IMR-90 (cell line): ENCODE measurements around the gene TMEM139. TPM values are rescaled to one million over a fixed set of nuclear protein-coding genes. Genes with fewer than 3 reads are reported as not detected.
A peak's percentile ranks its signal among the peaks of the same experiment; 100 is the strongest.

Experiments
- ATAC-seq: fragments of 200-7000 bp; cut with Tn5 transposase; 2 replicates; pipeline ENCODE4 v1.9.1; 2020; ENCODE audit warnings: low read depth, mild to moderate bottlenecking, moderate library complexity
- BruUV-seq: library from RNA; stranded (reverse); fragments of 400-500 nt; replicated peaks from 2 replicates; lab custom pipeline; 2021; lab: Mats Ljungman, UMichigan
- CTCF ChIA-PET: fragments of 300-600 bp; formaldehyde crosslinking; extraction: SDS; loops from one replicate; lab custom pipeline; 2021; ENCODE audit warnings: antibody characterized with exemption; lab: Yijun Ruan, JAX
- POLR2A ChIA-PET: fragments of 300-600 bp; sonication (Branson Sonifier 250); formaldehyde crosslinking; loops from one replicate; lab custom pipeline; 2022; ENCODE audit warnings: antibody characterized with exemption; ENCODE audit not compliant: unreplicated experiment; lab: Charles Lee
- DNase-seq: peaks from one replicate; pipeline ENCODE4 v3.0.0; 2013
- H2AFZ ChIP-seq: replicated peaks from 2 replicates; pipeline ENCODE3; 2013; ENCODE audit warnings: low read length, mild to moderate bottlenecking; ENCODE audit not compliant: poor library complexity
- H2AK5ac ChIP-seq: 2 replicates; pipeline ENCODE4 v1.6.1; 2013; ENCODE audit warnings: low read depth, low read length, inconsistent platforms
- H2AK9ac ChIP-seq: replicated peaks from 2 replicates; pipeline ENCODE3; 2013; ENCODE audit warnings: mild to moderate bottlenecking, low read depth, low read length, moderate library complexity; ENCODE audit not compliant: poor library complexity
- H2BK120ac ChIP-seq: 2 replicates; pipeline ENCODE4 v1.6.1; 2013; ENCODE audit warnings: low read depth, low read length, inconsistent platforms
- H2BK15ac ChIP-seq: 3 replicates; pipeline ENCODE4 v1.6.1; 2013; ENCODE audit warnings: low read depth, low read length, inconsistent platforms
- H2BK20ac ChIP-seq: 2 replicates; pipeline ENCODE4 v1.6.1; 2013; ENCODE audit warnings: low read depth, mild to moderate bottlenecking, inconsistent platforms, low read length, moderate library complexity
- H2BK5ac ChIP-seq: 2 replicates; pipeline ENCODE4 v1.6.1; 2013; ENCODE audit warnings: mild to moderate bottlenecking, low read depth, low read length, inconsistent platforms; ENCODE audit not compliant: poor library complexity, severe bottlenecking
- H3K14ac ChIP-seq: replicated peaks from 2 replicates; pipeline ENCODE4 v1.6.1; 2013; ENCODE audit warnings: low read depth, low read length, inconsistent platforms
- H3K18ac ChIP-seq: 2 replicates; pipeline ENCODE4 v1.6.1; 2013; ENCODE audit warnings: low read depth, low read length, control low read depth
- H3K23ac ChIP-seq: 2 replicates; pipeline ENCODE4 v1.6.1; 2013; ENCODE audit warnings: low read depth, low read length, inconsistent platforms
- H3K27ac ChIP-seq: 2 replicates; pipeline ENCODE4 v1.5.1; 2013; ENCODE audit warnings: mild to moderate bottlenecking, control low read depth, low read length; ENCODE audit not compliant: insufficient read depth
- H3K27me3 ChIP-seq: 2 replicates; pipeline ENCODE4 v1.6.1; 2013; ENCODE audit warnings: low read length; ENCODE audit not compliant: control insufficient read depth, insufficient read depth
- H3K36me3 ChIP-seq: 2 replicates; pipeline ENCODE4 v1.6.1; 2013; ENCODE audit warnings: low read length, mixed read lengths; ENCODE audit not compliant: control insufficient read depth, insufficient read depth
- H3K4ac ChIP-seq: 2 replicates; pipeline ENCODE4 v1.6.1; 2013; ENCODE audit warnings: low read depth, low read length, inconsistent platforms
- H3K4me1 ChIP-seq: 2 replicates; pipeline ENCODE4 v1.6.1; 2013; ENCODE audit warnings: low read length, mixed read lengths; ENCODE audit not compliant: control insufficient read depth, insufficient read depth
- H3K4me2 ChIP-seq: 2 replicates; pipeline ENCODE4 v1.6.1; 2013; ENCODE audit warnings: low read depth, mild to moderate bottlenecking, control low read depth, low read length, moderate library complexity
- H3K4me3 ChIP-seq: 2 replicates; pipeline ENCODE4 v1.5.1; 2013; ENCODE audit warnings: low read depth, mild to moderate bottlenecking, control low read depth, low read length, moderate library complexity; ENCODE audit not compliant: insufficient read depth
- H3K56ac ChIP-seq: 2 replicates; pipeline ENCODE4 v1.6.1; 2013; ENCODE audit warnings: low read length, inconsistent platforms; ENCODE audit not compliant: insufficient read depth; ENCODE audit errors: extremely low read depth
- H3K79me1 ChIP-seq, 2 experiments: 2 replicates each; pipeline ENCODE4 v1.6.1; 2013; ENCODE audit warnings: low read length in 2 of 2, inconsistent platforms in 1 of 2, low read depth in 1 of 2
- H3K9ac ChIP-seq: 2 replicates; pipeline ENCODE4 v1.6.1; 2013; ENCODE audit warnings: low read depth, low read length, control low read depth
- H3K9me1 ChIP-seq: 2 replicates; pipeline ENCODE4 v1.6.1; 2013; ENCODE audit warnings: low read length, inconsistent platforms; ENCODE audit not compliant: insufficient read depth
- H3K9me3 ChIP-seq: 2 replicates; pipeline ENCODE4 v1.6.1; 2013; ENCODE audit warnings: low read length; ENCODE audit not compliant: control insufficient read depth, insufficient read depth
- H4K20me1 ChIP-seq: 2 replicates; pipeline ENCODE4 v1.6.1; 2013; ENCODE audit warnings: low read length, inconsistent platforms; ENCODE audit not compliant: insufficient read depth
- H4K5ac ChIP-seq: 2 replicates; pipeline ENCODE4 v1.6.1; 2013; ENCODE audit warnings: mild to moderate bottlenecking, low read depth, low read length, control low read depth
- H4K8ac ChIP-seq, 2 experiments: 2 replicates each; pipeline ENCODE4 v1.6.1; 2013; ENCODE audit warnings: low read depth in 2 of 2, low read length in 2 of 2, control low read depth in 1 of 2, inconsistent platforms in 1 of 2
- H4K91ac ChIP-seq: 2 replicates; pipeline ENCODE4 v1.6.1; 2013; ENCODE audit warnings: low read depth, low read length, inconsistent platforms; ENCODE audit not compliant: insufficient read depth
- BHLHE40 ChIP-seq: fragments of 150-350 bp; IDR thresholded peaks from 2 replicates; pipeline ENCODE4 v1.6.1; 2016; ENCODE audit warnings: mild to moderate bottlenecking, low read depth, low read length
- CTCF ChIP-seq: conservative IDR thresholded peaks from 2 replicates; pipeline ENCODE4 v1.5.1; 2012; ENCODE audit warnings: mild to moderate bottlenecking, low read depth, low read length, improper control_type of control experiment
- MXI1 ChIP-seq: IDR thresholded peaks from 2 replicates; pipeline ENCODE4 v1.6.1; 2012; ENCODE audit warnings: low read depth, mild to moderate bottlenecking, low read length, moderate library complexity, borderline replicate concordance
- RAD21 ChIP-seq: IDR thresholded peaks from 2 replicates; pipeline ENCODE4 v1.6.1; 2012; ENCODE audit warnings: low read length, improper control_type of control experiment
- SMC3 ChIP-seq: fragments of 150-350 bp; IDR thresholded peaks from 2 replicates; pipeline ENCODE4 v1.6.1; 2016; ENCODE audit warnings: low read depth, mild to moderate bottlenecking, antibody characterized with exemption, low read length, moderate library complexity
- WGBS, 2 experiments: methylation state at CpG; one replicate each; pipeline versions ENCODE4 v1.1.5 to v1.1.7; 2013; ENCODE audit warnings: missing lambda C conversion rate in 2 of 2; ENCODE audit not compliant: insufficient read length in 1 of 2; ENCODE audit errors: extremely low coverage in 2 of 2; 5-methylcytosine and 5-hydroxymethylcytosine counted together
- dilution Hi-C: fragments of 300-500 bp; cut with HindIII; formaldehyde crosslinking; loops from one replicate; pipeline ENCODE4 v1.14.3; 2018; ENCODE audit warnings: low sequenced_read_pairs; ENCODE audit not compliant: unreplicated experiment
- in situ Hi-C: fragments of 300-500 bp; cut with MboI; formaldehyde crosslinking; loops from 3 replicates; pipeline ENCODE4 v1.14.3; 2019; ENCODE audit warnings: low sequenced_read_pairs, inconsistent platforms, mixed read lengths
- intact Hi-C: fragments of 100-400 bp; cut with micrococcal nuclease; formaldehyde crosslinking; loops from 2 replicates; pipeline ENCODE4 v1.10.0; 2022
- polyA plus RNA-seq, 3 experiments: library from polyadenylated mRNA; depleted of rRNA; stranded (reverse); fragments of >200 nt; gene quantifications; 2 replicates each; pipeline ENCODE4 v1.2.3, GENCODE V29; 2012; ENCODE audit warnings: low replicate concordance in 1 of 3
- total RNA-seq: library from RNA; depleted of rRNA; stranded (reverse); fragments of >200 nt; gene quantifications from 2 replicates; pipeline ENCODE4 v1.2.3, GENCODE V29; 2012

TMEM139 gene
- total and polyA plus RNA-seq, 2 of the 4 experiments (the other 2 are of a cell fraction): 0.07 TPM; not detected in 1

GRCh38 chr7:143240291-143241168 is 44.2 kb upstream of the TMEM139 start:
- H2AFZ ChIP-seq: no peak overlapping the region
- BruUV-seq: no TSS peak

More at GRCh38 chr7:143240291-143241168, 44.2 kb upstream of the TMEM139 start:
- WGBS, 2 experiments: 5% methylated on average over 4 of the region's 9 CpGs; no CpG with 5 or more reads in 1 of the 2 experiments
- Histone ChIP-seq H3K14ac (no peak overlapping the region), H3K27ac (no peak overlapping the region), H3K23ac (no peak overlapping the region), H3K4me3 (no peak overlapping the region), H3K9ac (peak overlapping the region; percentile 61), H4K20me1 (no peaks in the 10 kb centered on the region), H2AK9ac (no peak overlapping the region), H3K56ac (no peak overlapping the region), H2AK5ac (no peak overlapping the region), H2BK120ac (no peak overlapping the region), H3K36me3 (no peaks in the 10 kb centered on the region), H4K91ac (no peak overlapping the region), H2BK5ac (peak overlapping the region; percentile 11), H4K8ac (no peak overlapping the region), H3K9me1 (no peaks in the 10 kb centered on the region), H3K4ac (no peak overlapping the region), H3K18ac (no peak overlapping the region), H2BK15ac (no peak overlapping the region), H3K27me3 (peaks cover 4% of the 10 kb centered on the region; the same call in 1 of the 2 replicates), H3K4me2 (peak overlapping the region; percentile 86), H3K9me3 (peaks cover 2% of the 10 kb centered on the region; the same call in 1 of the 2 replicates), H4K5ac (no peak overlapping the region), H3K79me1 (no peaks in the 10 kb centered on the region), H2BK20ac (no peak overlapping the region), H3K4me1 (peaks cover 4% of the 10 kb centered on the region; the same call in 1 of the 2 replicates)
- DNase-seq (peak; percentile 86), ATAC-seq (peak; percentile 95)
- intact Hi-C loops: loop anchor here (2.0 to 5.0 kb wide), 2 partner anchors 142 to 176 kb away; partner anchors contain the start of gene ZYX
- CTCF ChIA-PET: interaction anchor here (0.6 to 2.2 kb wide), 26 partner anchors 9 to 922 kb away, joined by 3 to 24 read pairs (median 4); partner anchors contain the start of genes CLCN1, GSTK1 and TAS2R40
- POLR2A ChIA-PET: no interaction called here
- TF ChIP-seq RAD21: peak; percentile 89
- peak; percentile 91 for TF ChIP-seq CTCF
- TF ChIP-seq MXI1: no peak
- peak; percentile 88 for TF ChIP-seq SMC3
- TF ChIP-seq BHLHE40: peak; percentile 32; the same call in 1 of the 2 replicates
- dilution Hi-C loops: no loop called here
- in situ Hi-C loops: no loop called here
